GM20000 (cell line): ENCODE measurements around the gene PJA2.
"Not testable (repeated sequence)": the region's sequence is repeated elsewhere in the genome, so short reads cannot be mapped to it uniquely, and the experiment has no call there.

Experiments used
- DNase-seq: peaks from one replicate; pipeline ENCODE4 v3.0.0; 2012; ENCODE audit warnings: low spot score
- CTCF ChIP-seq: IDR thresholded peaks from 2 replicates; pipeline ENCODE4 v1.5.1; 2012; ENCODE audit warnings: mild to moderate bottlenecking, control low read depth; ENCODE audit errors: extremely low read depth, missing control alignments

PJA2 gene

DNA sequence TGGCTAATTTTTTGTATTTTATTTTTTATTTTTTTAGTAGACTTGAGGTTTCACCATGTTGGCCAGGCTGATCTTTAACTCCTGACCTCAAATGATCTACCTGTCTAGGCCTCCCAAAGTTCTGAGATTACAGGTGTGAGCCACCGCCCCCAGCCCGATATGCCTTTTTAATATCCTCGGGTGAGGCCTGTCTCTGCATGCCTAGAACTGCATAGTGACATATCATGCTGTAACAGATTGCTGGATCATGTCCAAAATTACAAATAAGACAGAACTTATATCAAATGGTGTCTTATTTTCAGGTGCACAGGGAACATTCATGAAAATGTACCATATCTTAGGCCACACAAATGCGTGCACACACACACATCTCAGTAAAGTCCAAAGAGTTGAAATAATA lies 39.1 kb upstream of the PJA2 start:
- no peak for DNase-seq
- TF ChIP-seq CTCF = no peak

GRCh38 chr5:109439590-109439989 lies 29.8 kb upstream of the PJA2 start:
- TF ChIP-seq CTCF = no peak
- no peak for DNase-seq

DNA sequence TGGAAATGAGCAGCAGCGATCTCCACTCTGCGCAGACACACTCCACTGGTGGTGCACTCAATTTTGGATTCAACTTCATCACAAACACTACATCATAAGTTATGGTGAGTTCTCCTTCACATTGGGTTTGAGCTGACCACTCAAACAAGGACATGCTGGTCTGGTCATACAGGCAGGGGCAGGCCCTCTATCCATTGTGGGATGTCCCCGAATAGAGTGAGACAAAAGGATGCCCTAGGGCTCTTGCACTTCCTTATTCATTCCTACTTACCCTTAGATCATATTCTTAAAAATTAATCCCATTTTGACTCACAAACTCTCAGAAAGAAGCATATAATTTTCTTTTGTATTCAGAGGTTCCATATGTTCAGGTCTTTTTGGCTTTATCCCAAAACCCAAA lies 16.3 kb upstream of the PJA2 start:
- DNase-seq = no peak
- no peak for TF ChIP-seq CTCF

GRCh38 chr5:109425521-109425920 lies 15.7 kb upstream of the PJA2 start:
- not testable (repeated sequence) for DNase-seq

DNA sequence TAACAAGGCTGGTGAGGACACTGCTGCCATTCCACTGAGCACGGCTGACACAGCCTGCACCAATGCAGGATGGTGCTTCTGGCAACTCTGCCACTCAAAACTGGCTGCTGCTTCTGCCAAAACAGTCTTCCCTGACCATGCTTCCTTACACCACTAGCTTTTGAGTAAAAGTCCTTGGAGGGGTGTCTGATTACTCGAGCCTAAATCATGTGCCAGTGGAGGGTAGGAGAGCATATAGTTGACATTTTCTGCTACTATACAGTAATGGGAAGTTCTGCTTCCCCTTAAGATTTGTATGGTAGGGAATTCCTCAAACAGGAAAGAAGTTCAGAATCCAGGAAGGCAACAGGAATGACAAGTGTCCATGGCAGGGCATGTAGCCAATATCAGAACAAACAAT lies 12.2 kb upstream of the PJA2 start:
- no peak for DNase-seq
- TF ChIP-seq CTCF = no peak

DNA sequence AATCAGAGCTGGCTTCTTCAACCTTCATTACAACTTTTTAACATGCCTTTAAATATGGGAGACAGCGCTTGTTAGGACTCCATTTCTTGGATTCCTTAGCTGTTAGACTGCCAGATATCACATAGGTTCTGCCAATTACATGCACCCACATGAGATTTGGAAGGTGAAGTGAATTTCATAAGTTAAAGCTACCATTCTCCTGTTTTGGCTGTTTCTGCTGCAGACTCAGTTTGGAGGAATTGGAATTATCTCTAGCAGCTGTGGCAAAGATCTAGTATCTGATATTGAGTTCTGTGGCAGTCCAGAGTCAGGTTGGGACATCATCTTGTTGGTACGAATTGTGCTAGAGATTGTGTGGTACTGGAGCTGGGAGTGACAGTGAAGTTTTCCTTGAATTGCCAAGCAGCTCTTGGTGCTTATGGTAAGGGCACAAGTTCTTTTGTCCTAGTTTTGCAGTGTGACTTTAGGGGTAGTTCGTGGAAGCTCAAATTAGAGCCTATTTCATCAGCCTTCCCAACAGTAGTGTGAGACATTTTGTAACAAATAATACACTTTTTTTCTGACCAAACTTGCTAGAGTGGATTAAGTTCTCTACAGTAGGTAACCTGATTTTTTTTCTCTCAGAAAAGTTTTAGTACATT lies 9.1 kb upstream of the PJA2 start:
- no peak for DNase-seq
- TF ChIP-seq CTCF = no peak

- no peak for DNase-seq
- no peak for TF ChIP-seq CTCF
Observed at GRCh38 chr5:109416882-109417281, 7.1 kb upstream of the PJA2 start.

GRCh38 chr5:109413921-109414461 lies 4.2 kb upstream of the PJA2 start:
- not testable (repeated sequence) for DNase-seq
